HG02798 (cell line): Measurements from ENCODE around the gene CACNA2D1.

ENCODE experiments used
- ATAC-seq: cut with Tn5 transposase; IDR thresholded peaks from one replicate; pipeline ENCODE4 v1.9.1; 2021; ENCODE audit warnings: mild to moderate bottlenecking; ENCODE audit not compliant: unreplicated experiment, poor library complexity

The CACNA2D1 gene

DNA sequence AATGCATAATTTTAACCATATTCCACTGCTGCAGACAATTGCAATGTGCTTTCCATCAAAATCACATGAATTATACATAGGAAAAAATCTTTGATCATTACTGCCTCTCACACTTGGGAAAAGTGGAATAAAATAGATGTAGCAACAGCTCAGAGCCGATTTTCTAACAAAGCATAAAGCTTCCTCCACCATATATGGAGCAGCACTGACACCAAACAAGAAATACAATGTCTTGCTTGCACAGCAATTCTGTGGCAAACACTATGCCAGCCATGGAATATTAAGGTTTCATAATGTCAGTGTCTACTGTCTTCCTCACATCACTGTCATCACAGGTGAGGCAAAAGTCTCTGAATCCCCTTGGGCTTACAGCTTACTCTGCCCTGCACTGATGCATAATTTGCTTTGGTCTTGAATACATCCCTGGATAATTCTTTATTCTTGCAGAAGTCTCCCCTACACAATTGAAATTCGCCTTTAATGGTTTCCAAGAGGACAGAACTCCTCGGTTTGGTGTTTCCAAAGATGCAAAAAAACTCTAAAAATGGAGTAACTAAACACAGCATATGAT, 198.5 kb downstream of the CACNA2D1 start:
- ATAC-seq, result no peak

DNA sequence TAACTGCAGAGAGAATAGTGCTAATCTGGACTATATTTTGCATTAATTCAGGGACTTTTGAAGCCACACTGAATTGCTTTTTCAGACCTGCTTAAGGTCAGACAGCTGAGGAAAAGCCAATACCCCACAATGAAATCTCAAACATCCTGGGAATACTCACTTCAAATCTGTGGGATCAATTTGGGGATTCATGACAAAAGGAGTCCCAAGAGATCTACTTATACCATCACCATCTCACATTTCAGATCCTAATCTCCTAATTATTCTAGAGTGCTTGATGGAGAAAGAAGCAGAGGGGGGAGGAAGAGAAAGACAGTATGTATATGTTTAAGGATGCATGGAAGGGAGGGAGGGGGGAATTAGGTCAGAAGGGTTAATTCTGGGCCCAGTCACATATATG, 202.2 kb downstream of the CACNA2D1 start:
- no peak for ATAC-seq

DNA sequence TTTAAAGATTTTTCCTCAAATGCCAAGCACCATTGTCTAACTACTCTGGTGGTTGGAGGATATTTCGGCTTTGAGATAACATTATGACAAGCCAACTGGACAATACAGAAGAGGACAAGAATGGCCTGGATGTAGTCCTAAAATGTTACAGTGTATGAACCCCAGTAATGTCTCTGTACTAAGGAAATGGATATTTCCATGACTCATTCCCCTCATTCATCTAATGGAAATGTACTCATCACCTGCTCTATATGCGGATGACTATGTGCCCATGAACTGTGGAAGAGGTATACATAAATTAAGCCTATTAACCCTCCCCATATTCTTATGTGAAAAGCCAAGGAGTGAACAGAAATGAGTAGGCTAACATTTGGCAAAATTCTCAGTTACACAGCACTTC, 207.9 kb downstream of the CACNA2D1 start:
- ATAC-seq, result no peak

DNA sequence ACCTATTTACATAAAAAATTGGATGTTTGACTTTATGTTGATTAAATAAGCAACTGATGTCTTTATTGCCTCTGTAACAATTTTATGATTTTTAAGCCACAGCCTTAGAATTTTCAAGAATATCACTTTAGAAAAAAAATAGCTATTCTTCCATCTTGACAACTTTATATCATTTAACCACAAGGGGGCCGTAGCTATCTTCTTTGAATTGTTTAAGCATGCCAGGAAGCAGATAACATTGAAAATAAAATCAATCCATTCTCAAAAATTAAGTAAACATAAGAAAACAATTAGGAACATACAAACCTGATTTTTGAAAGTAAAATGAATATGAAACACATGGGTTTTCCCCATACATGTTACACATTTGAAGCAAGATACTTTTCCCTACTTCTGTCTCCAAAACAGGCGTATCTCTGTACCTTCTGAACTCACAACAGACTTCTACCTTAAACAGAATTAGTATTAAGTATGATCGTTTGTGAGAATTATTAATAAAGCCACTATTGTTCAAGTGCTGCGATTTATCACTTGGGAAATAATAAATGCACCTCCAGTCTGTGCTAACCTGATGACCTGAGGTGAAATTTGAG, 209.0 kb downstream of the CACNA2D1 start:
- ATAC-seq, result no peak

DNA sequence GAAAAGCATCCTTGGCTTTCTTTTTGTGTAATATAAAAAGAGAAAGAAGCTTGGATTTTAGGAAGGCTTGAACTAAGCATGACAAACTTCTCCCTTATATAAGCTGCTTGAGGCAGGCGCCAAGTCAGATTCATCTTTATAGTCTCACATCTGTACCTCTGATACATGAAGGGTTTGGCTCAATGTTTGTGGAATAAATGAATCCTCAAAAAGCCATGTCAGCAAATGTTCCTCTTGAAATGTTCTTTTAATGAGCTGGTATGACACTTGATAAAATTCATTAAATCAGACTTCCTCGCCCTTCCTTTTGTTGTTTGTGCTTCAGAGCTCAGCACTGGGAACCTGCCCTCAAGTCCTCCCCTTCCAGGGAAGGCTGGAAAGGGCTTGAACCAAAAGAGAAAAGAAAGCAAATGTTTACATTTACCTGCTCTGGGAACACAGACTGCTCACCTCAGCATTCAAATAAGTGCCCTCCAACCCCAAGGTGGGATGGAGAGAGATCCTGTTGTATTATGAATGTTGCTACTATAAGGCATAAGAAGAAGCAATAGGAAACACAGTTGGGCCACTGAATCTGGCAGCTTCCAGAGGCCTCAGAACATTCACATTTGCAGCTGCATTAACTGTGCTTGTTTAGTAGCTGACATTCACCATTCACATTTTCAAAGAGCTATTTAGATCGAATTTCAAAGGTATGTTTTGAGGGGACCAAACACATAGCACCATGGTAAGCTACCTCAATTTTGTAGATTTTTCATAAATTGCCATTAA, 212.6 kb downstream of the CACNA2D1 start:
- no peak for ATAC-seq

DNA sequence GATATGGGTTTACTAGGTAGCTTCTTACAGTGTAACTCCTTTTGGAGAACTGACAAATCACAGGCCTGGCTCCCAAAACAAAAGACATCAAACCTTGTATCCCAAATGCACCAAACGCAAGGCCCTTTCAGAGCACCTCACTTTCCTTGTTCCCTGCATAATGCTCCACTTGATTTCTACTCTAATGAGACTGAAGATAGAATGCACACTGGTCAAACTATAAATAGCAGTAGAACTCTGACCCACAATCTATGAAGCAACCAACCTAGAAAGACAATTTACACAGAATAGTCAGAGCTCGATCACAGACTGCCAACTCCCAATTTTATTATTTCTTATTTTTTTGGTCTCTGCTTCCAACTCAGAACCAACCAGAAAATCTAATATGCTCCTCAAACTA, 214.4 kb downstream of the CACNA2D1 start:
- ATAC-seq, result no peak

DNA sequence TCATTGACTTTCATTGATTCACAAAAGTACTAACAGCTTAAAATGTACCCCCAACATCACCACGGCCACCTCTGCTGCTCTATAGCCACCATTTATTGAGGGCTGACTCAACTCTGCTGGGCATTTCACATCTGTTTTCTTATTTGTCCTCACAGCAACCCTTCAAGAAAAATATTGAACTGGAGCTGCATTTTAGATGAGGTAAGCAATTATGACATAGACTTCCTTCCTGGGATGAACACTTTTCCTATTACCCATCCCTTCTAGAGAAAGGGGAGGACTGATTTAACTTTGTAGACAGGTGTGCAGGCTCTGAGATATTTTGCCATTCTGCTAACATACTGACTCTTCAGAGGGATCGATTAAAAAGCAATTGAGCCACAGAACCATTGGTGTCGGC, 217.4 kb downstream of the CACNA2D1 start:
- no peak for ATAC-seq

DNA sequence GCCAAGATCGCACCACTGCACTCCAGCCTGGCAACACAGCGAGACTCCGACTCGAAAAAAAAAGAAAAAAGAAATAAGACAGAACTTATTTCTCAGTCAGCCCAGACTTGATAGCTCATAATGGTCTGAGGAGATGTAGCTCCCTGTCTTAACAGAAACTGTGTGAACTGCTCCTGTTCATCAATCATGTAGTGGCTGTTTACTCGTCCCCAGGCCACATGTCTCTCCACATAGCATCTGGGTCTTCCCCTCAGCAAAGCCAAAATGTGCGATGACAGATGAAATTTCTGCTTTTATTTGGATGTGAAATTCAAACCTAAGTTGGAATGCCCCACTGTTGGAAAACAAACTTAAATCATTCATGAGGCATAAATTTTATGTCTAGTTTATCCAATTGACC, 219.0 kb downstream of the CACNA2D1 start:
- no peak for ATAC-seq

DNA sequence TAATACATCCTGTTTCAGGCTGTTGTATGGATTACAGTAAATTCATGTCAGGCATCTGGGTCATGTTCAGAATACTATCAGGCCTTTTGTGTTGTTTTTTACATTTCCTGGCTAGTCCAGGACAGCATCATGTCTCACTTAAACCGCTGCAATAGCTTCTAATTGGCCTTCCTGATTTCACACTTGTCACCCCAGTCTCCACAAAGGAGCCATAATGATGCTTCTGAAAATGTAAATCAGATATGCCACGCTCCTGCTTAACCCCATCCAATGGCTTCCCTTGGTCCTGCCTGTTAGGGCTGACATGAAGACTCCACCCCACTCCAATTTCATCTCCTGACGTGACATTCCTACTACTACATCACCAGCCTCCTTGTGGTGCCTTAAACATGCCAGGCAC, 220.0 kb downstream of the CACNA2D1 start:
- no peak for ATAC-seq

DNA sequence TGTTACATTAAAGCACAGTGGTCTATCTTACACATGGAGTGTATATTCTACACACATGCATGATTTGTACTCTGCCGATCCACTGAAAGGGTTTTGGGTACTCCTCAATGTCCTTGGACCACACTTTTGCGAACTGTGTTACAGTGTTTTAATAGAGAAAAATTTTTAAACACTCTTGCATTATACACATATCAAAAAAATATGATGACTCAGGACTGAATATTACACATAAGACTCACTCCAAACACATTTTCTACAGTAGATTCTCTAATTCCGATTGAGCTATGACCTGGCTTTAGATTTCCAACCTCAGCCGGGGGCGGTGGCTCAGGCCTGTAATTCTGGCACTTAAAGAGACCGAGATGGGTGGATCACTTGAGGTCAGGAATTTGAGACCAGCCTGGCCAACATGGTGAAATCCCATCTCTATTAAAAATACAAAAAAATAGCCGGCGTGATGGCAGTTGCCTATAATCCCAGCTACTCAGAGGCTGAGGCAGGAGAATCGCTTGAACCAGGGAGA, 222.4 kb downstream of the CACNA2D1 start:
- no peak for ATAC-seq

DNA sequence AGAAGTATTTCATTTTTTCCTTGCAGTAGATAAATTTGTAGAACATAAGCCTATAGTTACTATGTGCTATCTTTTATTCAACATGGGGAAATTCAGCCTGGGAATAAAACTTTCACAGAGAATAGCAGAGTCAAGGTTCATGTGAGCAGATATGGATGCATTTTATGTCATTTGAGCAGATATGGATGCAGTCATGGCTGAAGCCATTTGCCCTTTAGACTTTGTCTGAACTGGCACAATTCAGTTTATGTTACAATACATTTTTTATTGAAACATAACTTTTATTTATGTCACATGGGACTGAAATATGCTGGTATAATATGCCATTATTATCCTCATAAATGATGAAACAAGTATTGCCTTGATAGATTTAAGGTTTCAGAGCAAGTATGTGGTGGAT, 231.1 kb downstream of the CACNA2D1 start:
- no peak for ATAC-seq

DNA sequence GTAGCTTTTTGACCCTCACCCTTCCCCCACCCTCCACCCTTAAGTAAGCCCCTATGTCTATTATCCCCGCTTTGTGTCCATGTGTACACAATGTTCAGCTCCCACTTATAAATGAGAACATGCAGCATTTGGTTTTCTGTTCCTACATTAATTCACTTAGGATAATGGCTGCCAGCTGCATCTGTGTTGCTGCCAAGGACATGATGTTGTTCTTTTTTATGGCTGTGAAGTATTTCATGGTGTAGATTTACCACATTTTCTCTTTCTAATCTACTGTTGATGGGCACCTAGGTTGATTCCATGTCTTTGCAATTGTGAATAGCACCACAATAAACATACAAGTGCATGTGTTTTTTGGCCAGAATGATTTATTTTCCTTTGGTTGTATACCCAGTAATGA, 232.2 kb downstream of the CACNA2D1 start:
- no peak for ATAC-seq

DNA sequence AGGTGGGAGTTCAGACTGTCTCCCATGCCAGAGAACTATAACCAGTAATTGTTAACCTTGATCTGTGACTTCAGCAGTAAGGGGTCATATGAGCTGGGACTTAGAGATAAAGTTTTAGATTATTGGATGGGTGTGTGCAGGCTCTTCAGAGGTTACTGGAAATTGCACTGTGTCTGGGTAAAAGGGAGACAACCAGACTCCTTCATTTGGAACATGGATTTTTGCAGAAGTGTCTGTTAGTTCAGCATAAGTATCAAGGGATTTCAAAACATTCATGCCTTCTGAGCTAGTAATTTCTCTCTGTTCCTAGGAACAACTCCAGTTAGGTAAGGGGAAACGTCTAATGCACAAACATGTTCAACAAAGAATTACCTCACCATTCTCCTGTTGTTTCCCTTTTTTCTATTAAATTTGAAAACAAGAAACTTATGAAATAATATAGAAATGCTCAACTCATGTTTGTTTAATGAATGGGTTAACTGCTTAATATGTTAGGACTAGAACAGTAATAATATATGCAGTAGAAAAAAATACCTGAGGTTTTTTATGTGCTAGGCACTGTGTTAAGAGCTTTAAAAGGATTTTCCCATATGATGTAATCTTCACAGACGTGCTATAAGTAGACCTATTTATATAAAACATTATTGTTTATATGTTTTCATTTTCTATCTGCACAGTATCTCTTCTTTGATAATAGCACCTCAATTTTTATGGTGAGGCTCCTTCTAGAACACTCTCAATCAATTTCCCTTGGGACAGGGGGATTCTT, 233.0 kb downstream of the CACNA2D1 start:
- ATAC-seq, result no peak

DNA sequence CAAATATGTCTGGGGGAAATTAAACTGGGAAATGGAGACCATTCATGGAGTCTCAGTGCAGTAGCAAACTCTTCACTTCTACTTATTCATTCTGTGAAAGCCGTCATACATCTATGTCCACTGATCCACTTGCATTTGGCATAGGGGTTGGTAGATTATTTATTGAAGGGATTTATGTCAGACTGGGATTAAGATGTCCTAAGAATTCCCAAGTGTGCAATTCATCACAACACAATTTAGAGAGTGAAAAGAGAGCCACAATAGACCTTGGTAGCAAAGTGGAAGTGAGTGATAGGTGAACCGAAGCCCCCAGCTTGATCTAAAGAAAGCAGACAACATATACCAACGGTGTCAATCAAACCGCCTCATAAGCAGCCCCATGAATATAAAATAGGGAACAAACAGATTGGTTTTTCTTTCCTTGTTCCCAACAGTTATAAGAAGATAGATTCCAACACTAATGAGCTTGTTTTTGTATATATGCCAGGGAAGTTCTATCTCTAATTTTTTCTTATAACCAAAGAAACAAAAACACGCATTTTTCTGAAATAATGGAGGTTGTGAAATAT, 234.3 kb downstream of the CACNA2D1 start:
- ATAC-seq, result no peak

DNA sequence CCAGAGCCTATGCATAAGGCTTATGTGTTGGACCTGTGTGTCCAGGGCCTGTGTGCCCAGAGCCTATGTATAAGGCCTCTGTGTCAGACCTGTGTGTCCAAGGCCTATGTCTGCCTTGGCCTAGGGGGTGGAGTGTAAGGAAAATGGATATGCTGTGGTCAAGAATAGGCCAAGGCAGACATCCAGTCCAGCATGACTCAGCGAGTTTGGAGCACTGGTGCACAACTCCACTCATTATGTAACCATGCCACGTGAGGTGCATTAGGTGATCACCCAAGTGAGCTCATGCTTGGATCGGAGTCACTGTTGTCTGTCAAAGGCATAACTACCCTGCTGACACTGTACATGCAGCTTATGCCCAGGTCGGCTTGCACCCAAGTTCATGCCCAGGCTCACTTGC, 238.9 kb downstream of the CACNA2D1 start:
- ATAC-seq, result no peak

DNA sequence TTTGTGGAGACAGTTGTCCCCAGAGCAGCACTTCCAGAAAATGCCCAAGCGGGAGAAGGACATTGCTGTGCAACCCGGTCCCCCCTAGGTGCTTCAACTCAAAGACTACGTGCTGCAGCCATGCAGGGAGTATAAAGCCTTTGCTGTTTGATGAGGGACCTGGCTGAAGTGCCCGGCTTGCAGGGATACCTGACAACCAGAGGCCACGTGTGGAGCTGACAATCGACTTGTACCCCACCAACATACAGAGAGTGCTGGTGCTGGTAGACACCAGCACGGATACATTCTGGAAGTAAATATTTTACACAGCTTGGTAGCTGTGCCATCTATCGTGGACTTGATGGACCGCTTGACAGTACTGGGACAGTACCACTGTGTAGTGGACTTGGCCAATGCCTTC, 240.6 kb downstream of the CACNA2D1 start:
- no peak for ATAC-seq

DNA sequence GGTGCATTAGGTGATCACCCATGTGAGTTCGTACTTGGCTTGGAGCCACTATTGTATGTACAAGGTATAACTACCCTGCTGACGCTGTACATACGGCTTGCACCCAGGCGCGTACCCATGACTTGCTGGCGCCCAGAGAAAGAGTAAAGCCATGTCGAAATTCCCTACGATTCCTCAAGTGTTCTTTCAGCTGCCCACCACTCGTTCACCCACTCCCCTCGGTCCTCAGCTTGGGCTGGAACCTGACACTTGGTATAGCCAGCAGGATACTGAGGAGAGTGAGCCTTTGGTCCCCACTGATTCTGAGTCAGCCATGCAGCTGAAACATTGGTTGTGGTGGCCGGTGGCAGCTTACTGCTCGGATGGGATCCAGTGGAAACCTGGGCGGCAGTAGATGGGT, 241.5 kb downstream of the CACNA2D1 start:
- ATAC-seq, result no peak

DNA sequence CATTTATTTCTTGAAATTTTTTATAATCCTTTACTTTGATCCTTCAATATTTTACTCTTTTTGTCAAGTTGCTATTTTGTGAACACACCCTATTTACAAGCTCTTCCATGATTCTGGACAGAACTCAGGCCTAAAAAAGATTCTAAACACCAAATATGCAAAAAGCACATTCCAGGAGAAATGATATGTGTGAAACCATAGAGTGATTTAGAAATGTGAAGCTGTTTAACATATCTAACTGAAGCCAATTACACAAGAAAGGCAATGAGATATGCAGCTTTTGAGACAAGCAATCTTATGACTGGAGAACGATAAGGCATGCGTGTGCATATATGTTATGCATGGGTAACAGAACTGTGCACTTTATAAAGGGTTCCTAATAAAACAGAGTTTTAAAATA, 243.0 kb downstream of the CACNA2D1 start:
- ATAC-seq, result no peak

DNA sequence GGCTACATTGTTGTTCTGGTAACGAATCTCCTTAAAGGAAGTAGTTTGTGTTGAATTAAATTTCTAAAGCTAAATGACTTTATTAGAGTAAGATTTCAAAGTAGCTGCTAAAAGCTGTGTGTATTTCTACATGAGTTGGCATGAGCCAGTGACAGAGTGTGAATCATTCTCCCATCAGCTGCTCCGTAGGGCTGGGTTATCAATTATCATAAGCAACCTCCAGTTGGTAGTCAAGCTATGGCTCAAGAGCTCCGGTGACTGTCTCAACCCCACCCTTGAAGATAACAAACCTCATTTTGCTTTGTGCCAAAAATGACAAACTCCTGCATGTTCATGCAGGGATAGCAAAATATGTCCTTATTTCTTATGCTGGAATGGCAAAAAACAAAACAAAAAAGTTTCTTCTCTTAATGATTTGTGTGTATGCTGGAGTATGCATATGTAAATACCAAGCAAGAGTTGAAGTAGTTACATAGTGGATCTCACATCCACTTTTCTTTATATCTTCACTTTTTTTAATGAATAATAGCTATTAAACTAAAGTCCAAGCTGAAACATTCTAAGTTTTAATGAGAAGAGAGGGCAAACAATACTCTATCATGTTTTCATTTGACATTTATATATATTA, 249.4 kb downstream of the CACNA2D1 start:
- ATAC-seq, result no peak

DNA sequence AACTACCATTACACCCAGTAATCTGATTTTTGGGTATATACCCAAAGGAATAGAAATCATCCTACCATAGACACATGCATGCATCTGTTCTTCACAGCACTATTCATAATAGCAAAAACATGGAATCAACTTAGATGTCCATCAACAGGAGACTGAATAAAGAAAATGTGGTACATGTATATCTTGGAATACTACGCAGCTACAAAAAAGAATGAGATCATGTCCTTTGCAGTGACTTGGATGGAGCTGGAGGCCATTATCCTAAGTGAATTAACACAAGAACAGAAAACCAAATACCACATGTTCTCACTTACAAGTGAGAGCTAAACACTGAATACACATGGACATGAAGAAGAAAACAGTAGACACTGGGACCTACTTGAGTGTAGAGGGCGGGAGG, 254.9 kb downstream of the CACNA2D1 start:
- ATAC-seq, result no peak
